Endothelial cell of umbilical vein (primary cell): ENCODE data around the gene HOXB4. TPM values are rescaled to one million over a fixed set of nuclear protein-coding genes. Genes with fewer than 3 reads are reported as not detected.
A peak's percentile ranks its signal among the peaks of the same experiment; 100 is the strongest.

Experiments
- BruUV-seq: library from RNA; stranded (reverse); fragments of 400-500 nt; replicated peaks from 2 replicates; lab custom pipeline; 2021; lab: Mats Ljungman, UMichigan
- CTCF ChIA-PET: fragments of 300-600, 350-600 bp; sonication (Branson Sonifier 250); formaldehyde crosslinking; loops from one replicate; lab custom pipeline; 2021; ENCODE audit warnings: antibody characterized with exemption, inconsistent platforms; lab: Charles Lee
- POLR2A ChIA-PET: fragments of 300-600, 350-600 bp; sonication (Branson Sonifier 250); formaldehyde crosslinking; loops from one replicate; lab custom pipeline; 2021; ENCODE audit warnings: antibody characterized with exemption, inconsistent platforms; lab: Charles Lee
- DNase-seq: peaks from one replicate; pipeline ENCODE4 v3.0.0-alpha.2; 2011; ENCODE audit warnings: low read depth, low spot score
- FAIRE-seq: peaks from 2 replicates; lab custom pipeline; 2011; peaks lifted over from hg19 to GRCh38; lab: Jason Lieb, UNC
- H2AFZ ChIP-seq: 2 replicates; pipeline ENCODE4 v1.6.0; 2012; ENCODE audit warnings: low read depth, low read length, control low read depth, inconsistent platforms
- H3K27ac ChIP-seq: 2 replicates; pipeline ENCODE4 v1.5.1; 2011; ENCODE audit warnings: low read depth, mild to moderate bottlenecking, control low read depth, low read length, moderate library complexity; ENCODE audit not compliant: insufficient read depth
- H3K27me3 ChIP-seq, 2 experiments: 2 replicates each; pipeline versions ENCODE4 v1.6.0 to v1.6.1; 2011; ENCODE audit warnings: low read length in 2 of 2, mixed read lengths in 1 of 2; ENCODE audit not compliant: control insufficient read depth in 2 of 2, insufficient read depth in 2 of 2
- H3K36me3 ChIP-seq, 2 experiments: 2 replicates in 1 of 2; 3 replicates in 1 of 2; pipeline ENCODE4 v1.5.1; 2011; ENCODE audit warnings: low read length in 2 of 2, mild to moderate bottlenecking in 1 of 2, moderate library complexity in 1 of 2; ENCODE audit not compliant: control insufficient read depth in 2 of 2, insufficient read depth in 2 of 2; ENCODE audit errors: extremely low read depth in 1 of 2
- H3K4me1 ChIP-seq: 3 replicates; pipeline ENCODE4 v1.5.1; 2011; ENCODE audit warnings: mild to moderate bottlenecking, low read length; ENCODE audit not compliant: control insufficient read depth, insufficient read depth; ENCODE audit errors: extremely low read depth
- H3K4me2 ChIP-seq: 2 replicates; pipeline ENCODE4 v1.6.1; 2011; ENCODE audit warnings: low read length, control low read depth, mixed read lengths; ENCODE audit not compliant: insufficient read depth
- H3K4me3 ChIP-seq, 3 experiments: fragments of 200-600 bp in 1 of 3; sonication (generic), shearing (Covaris generic) in 1 of 3; replicated peaks in 1 of 3; 2 replicates each; pipeline ENCODE4 v1.5.1; 2011 to 2016; ENCODE audit warnings: control low read depth in 3 of 3, low read length in 3 of 3, mild to moderate bottlenecking in 2 of 3, inconsistent platforms in 1 of 3, low read depth in 1 of 3, moderate library complexity in 1 of 3; ENCODE audit not compliant: insufficient read depth in 1 of 3
- H3K79me2 ChIP-seq: 2 replicates; pipeline ENCODE4 v1.6.0; 2012; ENCODE audit warnings: low read length, inconsistent platforms; ENCODE audit not compliant: control insufficient read depth, insufficient read depth
- H3K9ac ChIP-seq: replicated peaks from 2 replicates; pipeline ENCODE3; 2011; ENCODE audit warnings: low read length, control low read depth; ENCODE audit not compliant: insufficient read depth; ENCODE audit errors: extremely low read depth
- H3K9me1 ChIP-seq: replicated peaks from 3 replicates; pipeline ENCODE4 v1.6.0; 2011; ENCODE audit warnings: mild to moderate bottlenecking, low read length; ENCODE audit not compliant: control insufficient read depth, insufficient read depth; ENCODE audit errors: extremely low read depth
- H3K9me3 ChIP-seq: replicated peaks from 2 replicates; pipeline ENCODE4 v1.5.1; 2012; ENCODE audit warnings: low read length, inconsistent platforms; ENCODE audit not compliant: control insufficient read depth, insufficient read depth
- H4K20me1 ChIP-seq: replicated peaks from 2 replicates; pipeline ENCODE3; 2011; ENCODE audit warnings: mild to moderate bottlenecking, low read length; ENCODE audit not compliant: control insufficient read depth, insufficient read depth; ENCODE audit errors: extremely low read depth
- CTCF ChIP-seq, 2 donors: IDR thresholded peaks; 1 replicate in 1 of 2; 2 replicates in 1 of 2; pipeline ENCODE4 v1.5.1; 2011; ENCODE audit warnings: low read length in 2 of 2, mild to moderate bottlenecking in 2 of 2, moderate library complexity in 2 of 2, control low read depth in 1 of 2, inconsistent platforms in 1 of 2, low read depth in 1 of 2; ENCODE audit not compliant: insufficient read depth in 1 of 2; ENCODE audit errors: extremely low read depth in 1 of 2
- EZH2 ChIP-seq: IDR thresholded peaks from 2 replicates; pipeline ENCODE4 v1.6.1; 2012; ENCODE audit warnings: borderline replicate concordance, low read depth, mild to moderate bottlenecking, moderate library complexity, low read length, inconsistent platforms; ENCODE audit not compliant: severe bottlenecking
- FOS ChIP-seq: IDR thresholded peaks from 2 replicates; pipeline ENCODE4 v1.6.1; 2011; ENCODE audit warnings: mild to moderate bottlenecking, low read length, moderate library complexity, borderline replicate concordance; ENCODE audit not compliant: insufficient read depth
- GATA2 ChIP-seq: IDR thresholded peaks from 2 replicates; pipeline ENCODE4 v1.7.0; 2011; ENCODE audit warnings: low read depth, mild to moderate bottlenecking, moderate library complexity, mixed read lengths, low read length; ENCODE audit not compliant: insufficient read length, insufficient read depth
- JUN ChIP-seq: IDR thresholded peaks from 2 replicates; pipeline ENCODE4 v1.6.1; 2011; ENCODE audit warnings: borderline replicate concordance, low read depth; ENCODE audit not compliant: insufficient read length, insufficient read depth
- MYC ChIP-seq: IDR thresholded peaks from one replicate; pipeline ENCODE4 v1.6.1; 2011; ENCODE audit warnings: mild to moderate bottlenecking, low read depth, low read length
- POLR2A ChIP-seq: IDR thresholded peaks from 2 replicates; pipeline ENCODE4 v1.6.1; 2012; ENCODE audit warnings: low read depth, mild to moderate bottlenecking, control low read depth, low read length
- POLR2AphosphoS5 ChIP-seq: IDR thresholded peaks from 2 replicates; pipeline ENCODE4 v1.6.1; 2012; ENCODE audit warnings: low read depth, mild to moderate bottlenecking, control low read depth, low read length, moderate library complexity; ENCODE audit not compliant: insufficient read depth
- dilution Hi-C: fragments of 300-500 bp; cut with MboI; formaldehyde crosslinking; loops from one replicate; pipeline ENCODE4 v1.15.0; 2019; ENCODE audit warnings: low sequenced_read_pairs; ENCODE audit not compliant: extremely low pct_ligation_motif_present
- intact Hi-C: fragments of 100-400 bp; cut with micrococcal nuclease; formaldehyde crosslinking; loops from one replicate; pipeline ENCODE4 v1.10.0; 2022
- polyA plus RNA-seq, 4 experiments: library from polyadenylated mRNA; depleted of rRNA in 3 of 4; stranded (reverse) in 3 of 4; unstranded in 1 of 4; fragments of >200 nt; gene quantifications; 2 replicates each; pipeline versions ENCODE4 v1.2.1 to v1.2.3, GENCODE V29; 2011 to 2012; ENCODE audit warnings: missing spikeins in 1 of 4
- total RNA-seq: library from RNA; stranded (reverse); gene quantifications from 2 replicates; pipeline ENCODE4 v1.2.3, GENCODE V29; 2021
- TF ChIP-seq, protein P1 (sequence below): IDR thresholded peaks from 2 replicates; pipeline ENCODE4 v1.6.1; 2011; ENCODE audit not compliant: insufficient read depth, insufficient read length

The HOXB4 gene
- total and polyA plus RNA-seq, 2 donors (not counting 3 experiments of a cell fraction or from before 2014, with no cell fraction given) = 4.6 to 13.1 TPM

GRCh38 chr17:48615047-48615962, 37.2 kb upstream of the HOXB4 start, which contains the start of gene HOXB8:
Gene HOXB8, minus strand, starts transcription at chr17:48615292. Its CDS starts 588 bp downstream, at chr17:48614704.
- Histone ChIP-seq H3K9me3 (no peaks in the 10 kb centered on the region), H3K9me1 (no peaks in the 10 kb centered on the region), H3K79me2 (peaks cover 9% of the 10 kb centered on the region), H3K9ac (no peak within 1 kb of the TSS), H3K27me3 (peaks cover 38 to 49% of the 10 kb centered on the region in 2 experiments), H2AFZ (peak within 1 kb of the TSS; percentile 90), H3K4me3 (peak within 1 kb of the TSS; percentile 46 to 52 (median 52)), H3K27ac (no peak within 1 kb of the TSS), H3K4me1 (peaks cover 37% of the 10 kb centered on the region), H3K4me2 (peak within 1 kb of the TSS; percentile 82), H4K20me1 (no peaks in the 10 kb centered on the region), H3K36me3 (no peaks in the 10 kb centered on the region)
- ChIA-PET CTCF (interaction anchor here (0.8 to 4.9 kb wide), 15 partner anchors 8 to 463 kb away, joined by 3 to 26 read pairs (median 6); partner anchors contain the start of gene HOXB9), POLR2A (interaction anchor here (1.2 kb wide), 1 partner anchor 11 kb away, joined by 7 read pairs; the partner anchor contains the start of gene HOXB6)
- no TSS peak for BruUV-seq
- FAIRE-seq (peak; percentile 43), DNase-seq (no peak)
- intact Hi-C loops (loop anchor here (5.0 kb wide), 2 partner anchors 463 to 478 kb away; no protein-coding TSS in a partner anchor), dilution Hi-C loops (no loop called here)
- no peak for TF ChIP-seq EZH2
- TF ChIP-seq CTCF (IDR thresholded peaks at IDR 0.05; ENCODE audit: extremely low read depth in 1 of 2, insufficient read depth in 1 of 2, low read depth in 1 of 2, low read length in 2 of 2) = no peak
- no peak for TF ChIP-seq MYC
- TF ChIP-seq FOS = no peak
- no peak for TF ChIP-seq POLR2AphosphoS5
- TF ChIP-seq JUN = no peak
- no peak for TF ChIP-seq POLR2A
- TF ChIP-seq, protein P1, sequence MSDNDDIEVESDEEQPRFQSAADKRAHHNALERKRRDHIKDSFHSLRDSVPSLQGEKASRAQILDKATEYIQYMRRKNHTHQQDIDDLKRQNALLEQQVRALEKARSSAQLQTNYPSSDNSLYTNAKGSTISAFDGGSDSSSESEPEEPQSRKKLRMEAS = no peak
- no peak for TF ChIP-seq GATA2
